ACC112 (cell line): ENCODE data around the gene GATAD2A.

Experiments used
- H2AFZ ChIP-seq: fragments of 200-600 bp; sonication (generic); one replicate; pipeline ENCODE4 v1.6.0; 2017; ENCODE audit warnings: antibody characterized with exemption, low read length; ENCODE audit not compliant: unreplicated experiment
- H3K27ac ChIP-seq: fragments of 200-600 bp; sonication (generic); 2 replicates; pipeline ENCODE4 v1.5.1; 2014; ENCODE audit warnings: low read depth, mild to moderate bottlenecking, antibody characterized with exemption, low read length, moderate library complexity
- H3K27me3 ChIP-seq: fragments of 200-600 bp; sonication (generic); 2 replicates; pipeline ENCODE4 v1.6.1; 2014; ENCODE audit warnings: mild to moderate bottlenecking, antibody characterized with exemption, low read length, moderate library complexity, mixed read lengths; ENCODE audit not compliant: insufficient read depth
- H3K36me3 ChIP-seq: fragments of 200-600 bp; sonication (generic); 2 replicates; pipeline ENCODE4 v1.6.1; 2016; ENCODE audit warnings: mild to moderate bottlenecking, antibody characterized with exemption, low read length, moderate library complexity, mixed read lengths; ENCODE audit not compliant: insufficient read depth
- H3K4me1 ChIP-seq: fragments of 200-600 bp; sonication (generic); one replicate; pipeline ENCODE4 v1.6.1; 2016; ENCODE audit warnings: low read length, mixed read lengths; ENCODE audit not compliant: insufficient read depth, unreplicated experiment, control insufficient read depth
- H3K4me3 ChIP-seq: fragments of 200-600 bp; sonication (generic); 2 replicates; pipeline ENCODE4 v1.5.1; 2014; ENCODE audit warnings: mild to moderate bottlenecking, low read depth, low read length
- H3K79me2 ChIP-seq: fragments of 200-600 bp; sonication (generic); one replicate; pipeline ENCODE4 v1.6.0; 2016; ENCODE audit warnings: low read length; ENCODE audit not compliant: control insufficient read depth, unreplicated experiment, insufficient read depth

GATAD2A gene

GRCh38 chr19:19538061-19538784 is 132.7 kb downstream of the GATAD2A start, which contains the start of gene CILP2:
TSS of gene CILP2 (plus strand) at chr19:19538265. CDS start at chr19:19538350, 85 bp downstream.
- no peaks in the 10 kb centered on the region for H3K27me3 ChIP-seq
- H3K79me2 ChIP-seq: no peaks in the 10 kb centered on the region
- no peaks in the 10 kb centered on the region for H3K36me3 ChIP-seq
- peaks cover 4% of the 10 kb centered on the region for H3K4me1 ChIP-seq
- no peak within 1 kb of the TSS for H3K27ac ChIP-seq
- peak within 1 kb of the TSS; percentile 63; the same call in 1 of the 2 replicates for H3K4me3 ChIP-seq
- H2AFZ ChIP-seq: peak within 1 kb of the TSS; percentile 38

DNA sequence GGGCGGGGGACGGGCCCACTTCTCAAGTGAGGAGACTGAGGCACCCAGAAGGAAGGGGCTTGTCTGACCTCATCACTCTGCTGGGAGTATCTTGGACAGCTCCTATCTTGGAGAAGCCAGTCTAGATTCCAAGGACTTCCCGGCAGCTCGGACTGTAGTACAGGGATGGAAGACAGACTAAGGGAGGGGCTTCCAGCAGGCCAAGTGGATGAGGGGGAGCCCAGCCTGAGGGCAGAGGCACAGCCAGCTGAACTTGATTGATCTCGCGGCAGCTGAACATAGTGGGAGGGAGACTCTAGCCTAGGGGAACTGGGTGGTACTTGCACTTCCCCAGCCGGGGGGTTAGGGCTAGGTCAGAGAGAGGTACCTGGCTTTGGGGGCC is 133.3 kb downstream of the GATAD2A start:
- no peaks in the 10 kb centered on the region for H3K36me3 ChIP-seq
- no peaks in the 10 kb centered on the region for H3K79me2 ChIP-seq
- no peak overlapping the region for H2AFZ ChIP-seq
- peaks cover 4% of the 10 kb centered on the region for H3K4me1 ChIP-seq
- peak overlapping the region; percentile 63; the same call in 1 of the 2 replicates for H3K4me3 ChIP-seq
- H3K27ac ChIP-seq: no peak overlapping the region
- H3K27me3 ChIP-seq: no peaks in the 10 kb centered on the region

GRCh38 chr19:19539698-19540063 is 134.2 kb downstream of the GATAD2A start:
- no peaks in the 10 kb centered on the region for H3K79me2 ChIP-seq
- H2AFZ ChIP-seq: no peak overlapping the region
- peaks cover 4% of the 10 kb centered on the region for H3K4me1 ChIP-seq
- H3K27me3 ChIP-seq: no peaks in the 10 kb centered on the region
- H3K27ac ChIP-seq: no peak overlapping the region
- no peaks in the 10 kb centered on the region for H3K36me3 ChIP-seq
- no peak overlapping the region for H3K4me3 ChIP-seq

DNA sequence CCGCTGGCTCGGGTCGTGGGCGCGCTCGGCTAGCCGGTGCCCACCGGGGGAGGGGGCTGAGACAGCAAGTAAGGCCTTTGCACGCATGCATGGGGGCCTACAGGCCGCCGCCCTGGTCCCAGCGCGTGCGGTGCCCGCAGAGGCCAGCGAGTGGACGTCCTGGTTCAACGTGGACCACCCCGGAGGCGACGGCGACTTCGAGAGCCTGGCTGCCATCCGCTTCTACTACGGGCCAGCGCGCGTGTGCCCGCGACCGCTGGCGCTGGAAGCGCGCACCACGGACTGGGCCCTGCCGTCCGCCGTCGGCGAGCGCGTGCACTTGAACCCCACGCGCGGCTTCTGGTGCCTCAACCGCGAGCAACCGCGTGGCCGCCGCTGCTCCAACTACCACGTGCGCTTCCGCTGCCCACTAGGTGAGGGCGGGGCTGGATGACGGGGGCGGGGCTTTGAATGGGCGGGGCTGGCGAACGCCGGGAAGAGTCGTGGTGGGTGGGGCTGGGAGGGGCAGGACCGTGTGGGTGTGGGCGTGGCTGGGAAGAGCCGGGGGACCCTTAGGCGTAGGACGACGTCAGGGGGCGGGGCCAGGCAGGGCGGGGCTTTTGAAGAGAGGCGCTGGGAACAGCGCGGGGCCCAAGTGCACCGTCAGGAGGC is 134.7 kb downstream of the GATAD2A start:
- no peak overlapping the region for H2AFZ ChIP-seq
- no peak overlapping the region for H3K27ac ChIP-seq
- H3K4me3 ChIP-seq: peak overlapping the region; percentile 54; the same call in 1 of the 2 replicates

DNA sequence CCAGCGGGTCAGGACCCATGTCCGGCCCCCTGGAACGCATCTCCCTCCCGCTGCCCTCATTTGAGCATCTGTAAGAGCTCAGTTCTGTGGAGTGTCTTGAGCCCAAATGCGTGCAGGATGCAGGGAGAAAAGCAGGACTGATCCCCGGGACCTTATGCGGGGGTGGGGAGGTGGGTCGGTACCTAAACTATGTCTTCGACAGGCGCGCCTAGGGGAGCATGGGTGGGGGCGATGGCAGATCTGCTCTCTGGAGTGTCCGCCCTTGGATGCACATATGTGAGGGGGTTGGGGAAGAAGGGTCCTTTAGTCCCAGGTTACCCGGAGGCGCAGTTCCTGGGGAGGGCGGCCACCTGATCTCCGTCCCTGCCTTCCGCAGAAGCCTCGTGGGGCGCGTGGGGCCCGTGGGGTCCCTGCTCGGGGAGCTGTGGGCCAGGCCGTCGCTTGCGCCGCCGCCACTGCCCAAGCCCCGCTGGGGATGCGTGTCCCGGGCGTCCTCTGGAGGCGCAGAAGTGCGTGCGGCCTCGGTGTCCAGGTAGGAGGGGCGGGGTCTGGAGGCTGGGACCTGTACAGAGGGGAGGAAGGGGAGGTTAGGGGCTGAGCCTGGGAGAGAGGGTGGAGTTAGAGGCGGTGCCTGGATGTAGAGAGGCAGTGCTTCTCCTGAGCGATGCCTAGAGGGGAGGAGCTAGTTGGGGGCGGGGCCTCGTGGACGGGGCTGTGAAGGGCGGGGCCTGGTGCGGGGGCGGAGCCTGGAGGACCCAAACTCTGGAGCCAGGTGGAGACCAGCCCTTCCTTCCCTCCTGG is 135.4 kb downstream of the GATAD2A start:
- H3K27me3 ChIP-seq: no peaks in the 10 kb centered on the region
- no peaks in the 10 kb centered on the region for H3K79me2 ChIP-seq
- H3K4me3 ChIP-seq: peak overlapping the region; percentile 54
- peaks cover 4% of the 10 kb centered on the region for H3K4me1 ChIP-seq
- H2AFZ ChIP-seq: peak overlapping the region; percentile 50
- H3K27ac ChIP-seq: no peak overlapping the region
- no peaks in the 10 kb centered on the region for H3K36me3 ChIP-seq

More for the DNA sequence above, 134.7 kb downstream of the GATAD2A start:
- H3K27me3 ChIP-seq: no peaks in the 10 kb centered on the region
- no peaks in the 10 kb centered on the region for H3K79me2 ChIP-seq
- H3K4me1 ChIP-seq: peaks cover 4% of the 10 kb centered on the region
- no peaks in the 10 kb centered on the region for H3K36me3 ChIP-seq

DNA sequence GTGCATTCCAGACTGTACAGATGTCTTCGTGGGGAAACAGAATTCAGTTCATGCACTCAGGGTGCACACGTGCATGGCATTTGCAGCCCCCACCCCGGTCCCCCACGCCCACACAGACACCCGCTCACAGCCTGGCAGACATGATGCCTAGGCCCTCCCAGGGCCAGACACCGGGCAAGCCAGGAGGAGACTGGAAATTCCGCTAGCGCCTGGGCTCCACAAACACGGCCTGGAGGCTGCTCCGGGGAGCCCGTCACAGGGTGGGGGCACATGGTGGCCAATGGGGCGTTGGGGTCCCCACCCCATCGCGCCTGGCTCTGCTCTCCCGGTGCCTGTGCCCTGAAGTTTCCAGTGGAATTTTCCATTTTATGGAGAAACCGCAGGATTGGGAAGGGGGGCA is 136.1 kb downstream of the GATAD2A start:
- Histone ChIP-seq H3K27ac (no peak overlapping the region), H3K4me3 (no peak overlapping the region), H3K27me3 (no peaks in the 10 kb centered on the region), H3K79me2 (no peaks in the 10 kb centered on the region), H3K4me1 (peaks cover 4% of the 10 kb centered on the region), H2AFZ (no peak overlapping the region), H3K36me3 (no peaks in the 10 kb centered on the region)

DNA sequence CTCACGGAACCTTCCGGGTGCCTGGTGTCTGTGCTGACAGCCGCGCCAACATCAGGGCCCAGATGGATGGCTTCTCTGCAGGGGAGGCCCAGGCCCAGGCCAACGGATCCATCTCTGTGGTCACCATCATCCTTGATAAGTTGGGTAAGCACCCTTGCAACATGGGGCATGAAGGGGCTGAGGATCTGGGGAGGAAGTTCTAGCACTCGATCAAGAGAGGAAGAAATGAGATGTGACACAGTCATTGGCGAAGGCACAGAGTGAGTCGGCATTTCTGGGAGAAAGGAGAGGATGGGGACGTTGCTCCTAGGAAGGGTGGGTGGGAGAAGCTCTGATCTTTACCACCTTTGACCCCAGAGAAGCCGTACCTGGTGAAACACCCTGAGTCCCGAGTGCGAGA is 137.0 kb downstream of the GATAD2A start:
- H3K4me1 ChIP-seq: peaks cover 4% of the 10 kb centered on the region
- H2AFZ ChIP-seq: no peak overlapping the region
- H3K79me2 ChIP-seq: no peaks in the 10 kb centered on the region
- no peak overlapping the region for H3K27ac ChIP-seq
- H3K27me3 ChIP-seq: no peaks in the 10 kb centered on the region
- no peak overlapping the region for H3K4me3 ChIP-seq
- no peaks in the 10 kb centered on the region for H3K36me3 ChIP-seq

GRCh38 chr19:19543101-19543500 is 137.6 kb downstream of the GATAD2A start:
- H3K27me3 ChIP-seq: no peaks in the 10 kb centered on the region
- no peaks in the 10 kb centered on the region for H3K36me3 ChIP-seq
- H3K79me2 ChIP-seq: no peaks in the 10 kb centered on the region
- H3K4me3 ChIP-seq: no peak overlapping the region
- H3K27ac ChIP-seq: no peak overlapping the region
- H3K4me1 ChIP-seq: peaks cover 4% of the 10 kb centered on the region
- no peak overlapping the region for H2AFZ ChIP-seq

GRCh38 chr19:19543640-19544039 is 138.2 kb downstream of the GATAD2A start:
- Histone ChIP-seq H3K4me1 (no peaks in the 10 kb centered on the region), H3K4me3 (no peak overlapping the region), H3K79me2 (no peaks in the 10 kb centered on the region), H3K27ac (no peak overlapping the region), H2AFZ (no peak overlapping the region), H3K36me3 (no peaks in the 10 kb centered on the region), H3K27me3 (no peaks in the 10 kb centered on the region)

- H3K27me3 ChIP-seq: no peaks in the 10 kb centered on the region
- H3K36me3 ChIP-seq: no peaks in the 10 kb centered on the region
- H3K27ac ChIP-seq: no peak overlapping the region
- no peak overlapping the region for H2AFZ ChIP-seq
- H3K4me1 ChIP-seq: no peaks in the 10 kb centered on the region
- H3K79me2 ChIP-seq: no peaks in the 10 kb centered on the region
- H3K4me3 ChIP-seq: no peak overlapping the region
These were observed 138.9 kb downstream of the GATAD2A start for GRCh38 chr19:19544257-19544953.
